ENCODE measurements around the gene HMCN2. TPM values are rescaled to one million over a fixed set of nuclear protein-coding genes. Genes with fewer than 3 reads are reported as not detected.

Gene HMCN2
- total RNA-seq, 1 experiment from 2014 or later = 5.6 TPM

- no peak for TF ChIP-seq PRRX2 (CRISPR knock-in tag; IDR thresholded peaks at IDR 0.05)
- no peak for TF ChIP-seq ZNF396 (CRISPR knock-in tag; IDR thresholded peaks at IDR 0.05; ENCODE audit: borderline replicate concordance)
These were observed 36.1 kb downstream of the HMCN2 start (continued) for GRCh38 chr9:130301483-130302286.

GRCh38 chr9:130302785-130303612 is 37.4 kb downstream of the HMCN2 start:
- ChIA-PET POLR2A (interaction anchor here (0.7 kb wide), 1 partner anchor 39 kb away, joined by 3 read pairs; no protein-coding TSS in a partner anchor), CTCF (interaction anchor here (0.6 to 1.5 kb wide), 3 partner anchors 12 to 964 kb away, joined by 6 to 7 read pairs (median 7); no protein-coding TSS in a partner anchor)
- Mint-ChIP-seq H3K4me1 (no peaks in the 10 kb centered on the region), H3K27me3 (ENCODE audit: low read depth) (no peaks in the 10 kb centered on the region), H3K36me3 (peaks cover 10% of the 10 kb centered on the region), H3K4me3 (no peak overlapping the region), H3K9me3 (no peaks in the 10 kb centered on the region), H3K27ac (no peak overlapping the region; the same call in 1 of the 2 replicates)
- ATAC-seq (no peak), DNase-seq (ENCODE audit: low spot score) (no peak)
- TF ChIP-seq ZNF281 (CRISPR knock-in tag; IDR thresholded peaks at IDR 0.05) (no peak), JAZF1 (CRISPR knock-in tag; IDR thresholded peaks at IDR 0.05) (no peak), EMX1 (CRISPR knock-in tag; IDR thresholded peaks at IDR 0.05) (no peak)

GRCh38 chr9:130303613-130304055 is 38.1 kb downstream of the HMCN2 start:
- DNase-seq (ENCODE audit: low spot score) = no peak
- no peak for ATAC-seq
- H3K27ac Mint-ChIP-seq = no peak overlapping the region
- TF ChIP-seq TEAD4 (CRISPR knock-in tag; IDR thresholded peaks at IDR 0.05) (no peak), ETV6 (CRISPR knock-in tag; IDR thresholded peaks at IDR 0.05) (no peak)
- no peaks in the 10 kb centered on the region for H3K9me3 Mint-ChIP-seq
- H3K4me3 Mint-ChIP-seq = no peak overlapping the region
- no peaks in the 10 kb centered on the region for H3K4me1 Mint-ChIP-seq
- peaks cover 10% of the 10 kb centered on the region for H3K36me3 Mint-ChIP-seq
- CTCF ChIA-PET = interaction anchor here (0.6 to 1.5 kb wide), 5 partner anchors 12 to 965 kb away, joined by 3 to 7 read pairs (median 6); no protein-coding TSS in a partner anchor
- H3K27me3 Mint-ChIP-seq (ENCODE audit: low read depth) = no peaks in the 10 kb centered on the region
- POLR2A ChIA-PET = no interaction called here

GRCh38 chr9:130304116-130304515 is 38.6 kb downstream of the HMCN2 start:
- H3K27me3 Mint-ChIP-seq (ENCODE audit: low read depth) = no peaks in the 10 kb centered on the region
- no peak overlapping the region for H3K27ac Mint-ChIP-seq
- no peaks in the 10 kb centered on the region for H3K9me3 Mint-ChIP-seq
- ChIA-PET CTCF (interaction anchor here (0.7 to 1.5 kb wide), 4 partner anchors 11 to 61 kb away, joined by 3 to 7 read pairs (median 4); no protein-coding TSS in a partner anchor), POLR2A (no interaction called here)
- H3K4me3 Mint-ChIP-seq = no peak overlapping the region
- H3K36me3 Mint-ChIP-seq = peaks cover 10% of the 10 kb centered on the region
- ATAC-seq (no peak), DNase-seq (ENCODE audit: low spot score) (no peak)
- no peaks in the 10 kb centered on the region for H3K4me1 Mint-ChIP-seq
- TF ChIP-seq USF1 (CRISPR knock-in tag; IDR thresholded peaks at IDR 0.05) (no peak), GABPB1 (CRISPR knock-in tag; IDR thresholded peaks at IDR 0.05) (no peak), SMAD3 (CRISPR knock-in tag; IDR thresholded peaks at IDR 0.05; ENCODE audit: borderline replicate concordance) (no peak), ZNF317 (CRISPR knock-in tag; IDR thresholded peaks at IDR 0.05; ENCODE audit: borderline replicate concordance, low read depth) (no peak), ZMAT4 (CRISPR knock-in tag; IDR thresholded peaks at IDR 0.05) (no peak), HMGXB4 (CRISPR knock-in tag; IDR thresholded peaks at IDR 0.05) (no peak), IRF2 (CRISPR knock-in tag; IDR thresholded peaks at IDR 0.05; ENCODE audit: borderline replicate concordance, low read depth) (no peak), FOXJ3 (CRISPR knock-in tag; IDR thresholded peaks at IDR 0.05; ENCODE audit: borderline replicate concordance) (no peak), CREM (CRISPR knock-in tag; IDR thresholded peaks at IDR 0.05) (no peak), ZBTB21 (CRISPR knock-in tag; IDR thresholded peaks at IDR 0.05; ENCODE audit: borderline replicate concordance) (no peak), ZNF512 (CRISPR knock-in tag; IDR thresholded peaks at IDR 0.05; ENCODE audit: borderline replicate concordance) (no peak), ZSCAN18 (CRISPR knock-in tag; IDR thresholded peaks at IDR 0.05) (no peak)

Measured in WTC11 (cell line).